ENCODE results near the gene TREML2.
"Not testable (repeated sequence)": the region's sequence is repeated elsewhere in the genome, so short reads cannot be mapped to it uniquely, and the experiment has no call there.

Gene TREML2

GRCh38 chr6:41208439-41209106 lies 7.6 kb upstream of the TREML2 start:
- DNase-seq: no peak

DNA sequence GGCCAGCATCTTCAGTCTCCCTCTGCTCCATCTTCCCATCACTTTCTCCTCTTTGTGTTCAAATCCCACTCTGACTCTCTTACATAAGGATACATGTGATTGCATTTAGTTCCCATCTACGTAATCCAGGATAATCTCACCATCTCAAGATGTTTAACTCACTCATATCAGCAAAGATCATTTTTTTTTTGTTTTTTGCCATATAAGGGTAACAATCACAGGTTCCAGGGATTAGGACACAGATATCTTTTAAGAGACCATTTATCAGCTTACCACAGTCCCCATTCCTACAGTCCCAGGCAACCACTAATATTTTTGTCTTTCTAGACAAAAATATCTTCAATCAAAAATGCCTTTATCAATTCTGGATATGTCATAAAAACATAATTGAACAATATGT lies 3.2 kb upstream of the TREML2 start:
- no peak for DNase-seq

GRCh38 chr6:41201764-41202173 lies 820 bp upstream of the TREML2 start:
- no peak for DNase-seq

DNA sequence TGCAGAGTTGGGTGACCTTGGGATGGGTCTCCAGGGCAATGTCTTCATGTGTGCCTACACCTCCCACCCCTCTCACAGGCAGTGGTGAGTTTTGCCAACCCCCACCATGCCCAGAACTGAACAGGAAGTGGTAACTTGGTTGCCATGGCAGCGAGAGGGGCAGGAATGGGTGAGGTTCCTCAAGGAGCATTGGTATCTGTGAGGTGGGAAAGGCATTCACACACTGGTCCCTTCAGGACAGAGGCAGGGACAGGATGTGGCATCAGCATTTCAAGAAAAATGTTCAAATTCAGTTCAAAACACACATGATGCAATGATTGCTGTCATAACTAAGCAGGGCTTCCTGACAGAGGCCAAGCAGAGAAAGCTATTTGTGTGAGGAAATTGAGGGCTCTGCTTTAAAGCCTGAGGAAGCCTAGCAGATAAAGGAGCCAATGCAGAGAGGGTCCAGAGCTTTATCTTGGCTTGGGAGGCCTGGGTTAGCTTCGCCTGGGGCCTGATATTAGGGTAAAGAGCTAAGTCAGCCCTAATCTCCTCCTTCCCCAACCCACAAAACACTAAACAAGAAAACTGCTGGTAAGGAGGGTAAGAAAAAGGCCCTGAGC lies 551 bp downstream of the TREML2 start:
- DNase-seq: peak; percentile 63

GRCh38 chr6:41199552-41200246 lies 1.2 kb downstream of the TREML2 start:
- no peak for DNase-seq

GRCh38 chr6:41197234-41197633 lies 3.7 kb downstream of the TREML2 start:
- no peak for DNase-seq

- no peak for DNase-seq
Observed at GRCh38 chr6:41194386-41194785, 6.6 kb downstream of the TREML2 start.

DNA sequence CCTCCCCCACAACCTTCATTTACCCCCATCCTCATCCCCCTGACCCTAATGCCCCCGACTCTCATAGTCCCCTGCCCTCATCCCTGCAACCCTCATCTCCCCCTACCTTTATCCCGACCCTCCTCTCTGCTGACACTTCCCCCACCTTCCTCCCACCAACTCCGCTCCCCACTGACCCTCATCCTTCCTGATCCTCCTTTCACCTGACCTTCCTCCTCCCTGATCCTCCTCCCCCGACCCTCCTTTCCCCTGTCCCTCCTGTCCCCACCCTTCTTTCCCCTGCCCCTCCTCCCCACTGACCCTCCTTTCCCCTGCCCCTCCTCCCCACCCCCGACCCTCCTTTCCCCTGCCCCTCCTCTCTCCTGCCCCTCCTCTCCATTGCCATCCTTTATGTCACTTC lies 7.1 kb downstream of the TREML2 start:
- no peak for DNase-seq

GRCh38 chr6:41193171-41193734 lies 7.7 kb downstream of the TREML2 start:
- no peak for DNase-seq

DNA sequence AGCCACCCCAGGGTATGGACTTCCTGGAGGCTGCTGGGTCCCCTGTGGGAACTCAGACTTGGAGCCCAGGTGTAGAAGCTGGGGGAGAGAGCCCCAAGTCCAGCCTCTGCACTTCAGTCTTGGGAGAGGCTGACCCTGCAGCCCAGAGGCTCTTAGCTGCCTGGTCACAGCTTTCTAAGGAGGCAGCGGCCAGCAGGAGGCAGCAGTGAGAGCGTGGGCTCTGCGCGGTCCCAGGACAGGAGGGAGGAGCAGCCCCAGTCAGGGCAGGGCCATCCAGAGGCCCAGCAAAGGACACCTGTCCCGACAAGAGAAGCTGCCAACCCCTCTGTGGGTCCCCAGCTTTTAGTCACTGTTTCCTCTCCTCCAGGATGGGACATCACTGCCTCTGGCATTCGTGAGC lies 9.4 kb downstream of the TREML2 start:
- no peak for DNase-seq

GRCh38 chr6:41190791-41191190 lies 10.2 kb downstream of the TREML2 start:
- DNase-seq: no peak

DNA sequence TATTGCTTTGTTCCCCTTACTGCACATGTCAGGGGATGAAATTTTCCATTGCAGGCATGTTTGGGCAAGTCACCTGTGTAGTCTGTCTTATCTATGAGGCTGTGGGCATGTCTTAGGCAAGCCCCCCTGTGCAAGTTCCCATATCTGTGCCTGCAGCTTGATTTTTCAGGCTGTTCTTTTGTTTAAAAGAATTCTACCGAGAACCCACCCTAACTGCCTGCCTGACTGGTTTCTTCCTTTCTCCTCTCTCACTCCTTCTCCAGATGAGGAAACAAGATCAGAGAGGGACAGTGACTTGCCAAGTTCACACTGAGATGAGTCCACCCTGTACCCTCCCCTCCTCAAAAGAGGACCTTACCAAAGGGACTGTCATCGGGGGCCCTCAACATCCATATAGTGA lies 11.0 kb downstream of the TREML2 start:
- no peak for DNase-seq

- DNase-seq: not testable (repeated sequence)
Observed at GRCh38 chr6:41189046-41189445, 11.9 kb downstream of the TREML2 start.

- no peak for DNase-seq
Observed at GRCh38 chr6:41187924-41188886, 12.7 kb downstream of the TREML2 start.

DNA sequence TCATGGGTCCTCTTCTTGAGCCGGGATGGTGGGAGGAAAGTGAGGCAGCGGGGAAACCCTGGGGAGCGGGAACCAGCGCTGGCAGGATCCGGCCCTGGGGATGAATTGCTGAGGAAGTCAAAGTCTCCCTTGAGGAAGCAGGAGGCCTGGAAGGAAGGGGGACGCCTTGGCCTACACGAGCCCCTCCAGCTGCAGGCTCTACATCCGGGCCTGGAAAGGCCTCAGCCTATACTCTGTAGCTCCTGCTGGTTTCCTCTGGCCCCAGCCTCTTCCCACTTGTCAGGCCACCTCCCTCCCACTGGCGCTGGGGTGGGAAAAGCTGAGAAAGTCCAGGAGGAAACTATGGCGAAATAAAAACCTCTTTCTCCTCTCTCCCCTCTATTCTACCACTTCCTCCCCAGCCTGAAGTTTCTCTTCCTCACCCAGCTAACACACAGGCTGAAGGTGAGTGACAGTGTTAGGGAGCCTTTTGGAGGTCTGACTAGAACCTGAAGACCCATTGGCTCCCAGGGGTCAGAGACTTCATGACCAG lies 14.9 kb downstream of the TREML2 start:
- DNase-seq: no peak

DNA sequence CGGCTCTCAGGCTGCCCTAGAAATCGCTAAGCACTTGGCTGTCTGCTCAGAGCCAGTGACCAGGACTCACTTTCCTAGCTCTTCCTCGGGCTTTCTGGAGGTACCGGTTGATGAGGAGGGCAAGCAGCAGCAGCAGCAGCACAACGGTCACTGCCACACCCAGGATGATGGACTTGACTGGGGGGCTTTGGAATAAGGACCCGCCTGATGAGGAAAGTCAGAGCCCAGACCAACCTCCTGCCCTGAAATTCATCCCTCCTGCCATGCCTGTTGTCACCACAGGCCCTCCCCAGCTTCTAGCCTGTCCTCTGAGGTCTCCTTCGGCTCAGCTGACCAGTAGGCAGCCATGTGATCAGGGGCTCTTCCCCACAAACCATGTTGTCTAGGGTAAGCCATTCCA lies 16.2 kb downstream of the TREML2 start:
- no peak for DNase-seq

GRCh38 chr6:41182069-41183034 lies 18.6 kb downstream of the TREML2 start:
- peak; percentile 36 for DNase-seq

GRCh38 chr6:41181566-41181965 lies 19.4 kb downstream of the TREML2 start:
- DNase-seq: no peak

DNA sequence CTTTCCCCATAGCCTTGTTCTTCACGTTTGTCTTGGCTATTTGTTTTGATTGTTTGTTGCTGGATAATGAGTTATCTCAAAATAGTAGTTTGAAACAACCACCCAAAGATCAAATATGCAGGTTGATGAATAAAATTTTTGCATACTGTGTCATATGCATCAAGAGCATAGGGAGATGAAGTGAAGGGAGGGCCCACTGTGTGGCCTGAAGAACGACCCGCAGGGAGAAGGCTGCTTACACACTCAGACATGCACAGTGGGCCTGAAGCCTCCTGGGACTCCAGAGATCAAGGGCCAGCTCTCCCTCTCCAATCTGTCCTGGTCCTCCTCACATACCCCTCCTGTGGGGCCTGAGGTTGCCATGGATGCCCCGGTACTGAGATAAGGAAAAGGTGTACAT lies 21.8 kb downstream of the TREML2 start:
- DNase-seq: no peak

GRCh38 chr6:41177695-41178094 lies 23.3 kb downstream of the TREML2 start:
- DNase-seq: no peak

GRCh38 chr6:41177287-41177686 lies 23.7 kb downstream of the TREML2 start:
- DNase-seq: no peak

All from KG1 (cell line).